ENCODE measurements around the gene SUMF1.

GRCh38 chr3:4358273-4358672 is 108.8 kb downstream of the SUMF1 start:
- TF ChIP-seq CTCF (IDR thresholded peaks at IDR 0.05) (no peak), POLR2A (IDR thresholded peaks at IDR 0.05) (no peak)
